GM19468 (cell line): ENCODE results near the gene CCDC97.
"Not testable (repeated sequence)": the region's sequence is repeated elsewhere in the genome, so short reads cannot be mapped to it uniquely, and the experiment has no call there.

Source experiments
- ATAC-seq: cut with Tn5 transposase; IDR thresholded peaks from one replicate; pipeline ENCODE4 v1.9.1; 2021; ENCODE audit warnings: mild to moderate bottlenecking, moderate library complexity, moderate number of reproducible peaks; ENCODE audit not compliant: unreplicated experiment; ENCODE audit errors: extremely low read depth

CCDC97 gene

DNA sequence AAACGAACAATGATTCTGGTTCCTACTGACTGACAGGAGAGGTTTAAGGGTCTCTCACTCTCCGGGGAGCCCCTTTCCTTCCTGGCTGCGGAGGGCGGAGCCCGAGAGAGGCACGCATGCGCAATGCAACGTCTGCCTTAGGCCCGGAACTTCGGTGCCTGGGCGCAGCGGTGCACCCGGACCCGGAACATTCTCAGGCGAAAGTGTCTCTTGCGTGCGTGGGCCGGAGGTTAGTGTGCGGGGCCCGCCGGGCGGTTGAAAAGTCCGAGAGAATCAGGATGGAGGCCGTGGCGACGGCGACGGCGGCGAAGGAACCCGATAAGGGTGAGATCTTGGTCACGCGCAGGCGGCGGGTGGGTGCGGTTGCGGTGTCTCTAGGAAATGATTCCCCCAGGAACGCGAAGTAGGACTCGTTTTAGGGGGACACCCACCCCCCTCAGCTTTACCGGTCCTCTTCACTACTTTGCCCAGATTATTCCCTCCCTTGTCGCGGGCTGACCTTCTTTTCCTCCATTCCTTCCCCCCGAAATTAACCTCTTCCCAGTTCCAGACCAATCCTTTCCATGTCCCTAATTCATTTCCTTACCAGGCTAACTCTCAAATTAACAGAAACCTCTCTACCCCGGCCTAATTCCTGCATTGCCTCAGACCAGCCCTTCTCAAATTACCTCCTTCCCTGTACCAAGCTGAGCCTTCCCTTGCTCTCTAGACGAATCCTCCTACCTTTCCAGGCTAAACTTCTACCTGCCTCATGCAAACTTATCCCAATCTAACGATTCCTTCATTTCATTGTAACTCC lies at the start of gene CCDC97:
TSS of gene CCDC97 (plus strand) at position 140 of the 799 bp plus-strand sequence. CDS start at position 279, 139 bp downstream.
- ATAC-seq = peak; percentile 45

DNA sequence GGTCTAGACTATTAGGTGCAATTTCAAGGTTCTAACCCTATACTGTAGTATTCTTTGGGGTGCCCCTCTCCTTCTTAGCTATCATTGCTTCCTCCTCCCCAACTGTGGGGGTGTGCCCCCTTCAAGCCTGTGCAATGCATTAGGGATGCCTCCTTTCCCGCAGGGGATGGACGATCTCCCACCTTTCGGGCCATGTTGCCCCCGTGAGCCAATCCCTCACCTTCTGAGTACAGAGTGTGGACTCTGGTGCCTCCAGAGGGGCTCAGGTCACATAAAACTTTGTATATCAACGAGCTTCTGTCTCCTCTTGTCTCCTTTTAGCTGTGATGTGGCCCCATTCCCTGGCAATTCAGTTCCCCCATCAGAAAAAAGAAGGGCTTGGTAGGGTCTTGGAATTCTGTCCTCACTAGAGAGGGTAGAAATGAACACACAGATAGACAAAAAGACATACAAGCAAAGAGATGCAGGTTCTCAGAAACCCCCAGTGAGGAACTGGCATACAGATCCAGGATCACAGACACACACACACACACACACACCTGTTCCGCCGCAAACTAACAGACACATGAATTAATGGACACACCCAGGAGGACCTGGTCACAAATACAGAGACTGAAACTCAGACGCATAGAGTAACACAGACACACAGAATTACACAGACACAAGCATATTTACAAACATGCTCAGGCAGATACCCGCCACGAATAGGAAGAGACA lies 48.3 kb upstream of the CCDC97 start:
- ATAC-seq = no peak

DNA sequence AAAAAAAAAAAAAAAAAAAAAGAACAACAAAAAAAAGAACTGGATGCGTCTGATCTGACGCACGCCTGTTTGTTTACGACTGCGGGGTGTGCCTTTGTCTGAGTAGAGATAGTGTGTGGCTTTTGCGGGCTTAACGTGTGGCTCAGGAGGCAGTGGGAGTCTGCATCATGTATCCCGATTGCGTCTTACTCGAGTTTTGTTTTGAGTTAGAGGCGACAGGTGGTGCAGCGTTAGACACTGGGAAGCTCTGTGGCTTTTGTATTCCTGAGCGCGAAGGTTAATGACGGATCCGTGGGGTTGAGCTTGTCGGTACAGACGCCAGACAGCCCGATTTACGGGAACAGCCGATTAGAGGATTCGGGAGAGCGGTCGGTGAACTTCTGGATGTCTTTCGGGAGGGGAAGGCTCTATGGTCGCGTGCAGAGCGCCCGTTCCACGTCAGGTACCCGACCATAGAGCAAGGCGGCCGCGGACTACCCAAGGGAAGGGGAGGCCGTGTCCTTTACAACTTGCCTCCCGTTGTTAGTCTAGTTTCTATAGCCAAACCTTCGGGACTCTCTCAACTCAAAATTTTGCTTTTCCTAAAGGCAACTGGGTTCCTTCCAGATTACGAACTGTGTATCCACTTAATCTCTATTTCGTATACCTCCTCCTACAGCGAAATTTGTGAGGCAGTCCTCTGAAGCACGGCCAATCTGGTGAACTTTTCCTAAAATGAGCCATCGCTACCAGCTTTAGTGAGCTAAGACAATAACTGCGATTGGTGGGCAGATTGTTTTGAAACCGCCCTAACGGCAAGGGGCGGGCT lies 46.7 kb upstream of the CCDC97 start:
- ATAC-seq = no peak

DNA sequence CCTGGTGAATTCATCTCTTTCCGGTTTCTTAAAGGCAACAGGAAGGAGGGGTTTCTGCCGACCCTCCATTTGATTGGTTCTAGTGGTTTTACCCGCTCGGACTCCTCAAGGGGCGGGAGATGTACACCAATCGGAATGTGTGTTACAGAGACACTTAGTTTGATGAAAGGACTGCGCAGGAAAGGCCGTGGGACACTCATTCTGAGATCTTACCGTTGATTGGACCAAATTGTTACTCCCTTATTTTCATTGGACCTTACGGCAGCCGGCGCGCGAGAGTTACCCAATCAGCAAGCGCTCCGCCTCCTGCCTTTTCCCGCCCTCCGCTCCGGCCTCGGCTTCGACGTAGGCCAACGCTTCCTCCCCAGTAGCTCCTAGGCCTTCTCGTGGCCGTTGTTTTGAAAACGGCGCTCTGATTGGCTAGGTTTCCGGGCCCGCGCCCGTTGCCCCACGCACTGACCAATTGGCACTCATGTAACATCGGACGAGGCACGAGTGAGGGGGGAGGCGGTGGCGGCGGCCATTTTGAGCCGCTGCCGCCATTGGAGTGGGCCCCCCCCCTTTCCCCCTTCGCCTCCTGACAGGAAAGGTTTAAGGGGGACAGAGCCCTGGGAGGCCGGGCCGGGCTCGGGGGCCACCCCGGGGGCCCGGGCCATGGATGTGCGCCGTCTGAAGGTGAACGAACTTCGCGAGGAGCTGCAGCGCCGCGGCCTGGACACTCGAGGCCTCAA lies 46.0 kb upstream of the CCDC97 start, which contains the start of gene HNRNPUL1:
TSS of gene HNRNPUL1 (plus strand) at position 523 of the 731 bp plus-strand sequence. CDS start at position 655, 132 bp downstream.
- ATAC-seq = peak; percentile 64

DNA sequence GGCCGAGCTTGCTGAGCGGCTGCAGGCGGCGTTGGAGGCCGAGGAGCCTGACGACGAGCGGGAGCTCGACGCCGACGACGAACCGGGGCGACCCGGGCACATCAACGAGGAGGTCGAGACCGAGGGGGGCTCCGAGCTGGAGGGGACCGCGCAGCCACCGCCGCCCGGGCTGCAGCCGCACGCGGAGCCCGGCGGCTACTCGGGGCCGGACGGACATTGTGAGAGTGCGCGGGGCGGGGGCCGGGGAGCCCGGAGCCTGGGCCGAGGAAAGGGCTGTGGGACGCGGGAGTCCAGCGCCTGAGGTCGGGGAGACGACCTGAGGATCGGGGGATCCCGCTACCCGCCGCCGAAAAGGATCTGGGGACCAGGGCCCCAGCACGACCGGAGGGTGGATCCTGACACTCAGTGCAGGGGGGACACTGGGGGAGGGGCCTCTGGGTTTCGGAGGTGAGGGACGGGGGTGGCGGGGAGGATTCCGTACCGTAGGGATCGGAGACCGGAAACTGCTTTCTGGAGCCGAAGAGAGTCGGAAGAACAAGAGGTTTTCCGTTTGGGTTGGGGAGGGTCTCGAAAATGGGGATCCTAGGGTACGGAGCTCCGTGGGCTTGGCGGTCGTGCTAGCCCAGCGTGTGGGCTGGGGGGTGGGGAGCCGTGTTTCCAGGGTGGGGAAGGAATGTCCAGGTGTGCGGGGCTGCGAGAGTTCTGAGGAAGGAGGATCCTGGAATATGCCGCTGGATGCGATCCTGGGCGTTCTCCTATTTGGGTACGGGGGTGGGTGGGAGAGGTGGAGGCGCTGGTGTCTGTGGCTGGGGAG lies 45.2 kb upstream of the CCDC97 start:
- ATAC-seq = no peak

DNA sequence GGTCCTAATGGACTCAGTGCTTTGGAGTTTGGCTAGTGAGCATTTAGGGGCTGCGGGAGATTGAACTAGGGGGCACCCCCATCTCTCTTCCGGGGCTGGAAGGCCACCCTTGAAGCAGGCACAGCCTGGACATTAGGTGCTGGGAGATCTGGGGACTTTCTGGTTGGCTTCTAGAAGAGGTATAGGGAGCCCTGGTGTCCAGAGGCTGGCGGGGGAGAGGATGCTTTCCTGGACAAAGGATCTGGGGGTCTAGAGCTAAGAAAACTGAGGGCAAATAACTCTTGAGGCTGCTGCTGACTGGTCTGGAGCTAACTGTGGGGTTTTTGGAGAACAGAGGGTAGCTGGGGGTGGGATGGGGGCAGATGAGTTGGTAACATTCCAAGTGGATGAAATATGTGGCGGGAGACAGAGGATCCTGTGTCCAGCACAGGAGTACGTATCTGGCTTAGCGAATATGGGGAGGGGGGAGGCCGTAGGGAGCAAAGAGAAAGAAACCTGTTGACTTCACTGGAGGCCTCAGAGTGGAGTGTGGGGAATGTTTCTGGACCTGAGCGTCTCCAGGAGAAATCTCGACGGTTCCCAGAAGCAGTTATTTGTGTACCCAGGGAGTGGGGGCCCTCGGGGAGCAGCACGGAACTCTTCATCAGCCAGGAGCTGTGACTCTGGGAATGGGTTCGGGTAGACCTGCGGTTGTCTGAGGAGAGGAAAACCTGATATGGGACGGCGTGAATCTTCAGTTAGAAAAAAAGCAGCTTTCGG lies 44.4 kb upstream of the CCDC97 start:
- ATAC-seq = no peak

DNA sequence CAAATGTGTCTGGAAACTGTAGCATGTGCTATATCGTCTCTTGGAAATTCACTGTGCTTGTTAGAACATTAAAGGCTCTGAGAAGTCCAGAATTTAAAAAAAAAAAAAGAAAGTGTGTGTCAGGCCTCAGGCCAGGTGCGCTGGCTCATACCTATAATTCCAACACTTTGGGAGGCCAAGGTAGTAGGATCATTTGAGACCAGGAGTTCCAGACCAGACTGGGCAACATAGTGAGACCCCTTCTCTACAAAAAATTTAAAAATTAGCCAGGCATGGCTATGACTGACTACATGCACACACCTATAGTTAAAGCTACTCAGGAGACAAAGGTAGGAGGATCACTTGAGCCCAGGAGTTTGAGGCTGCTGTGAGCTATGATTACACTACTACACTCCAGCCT lies 40.9 kb upstream of the CCDC97 start:
- ATAC-seq = no peak

DNA sequence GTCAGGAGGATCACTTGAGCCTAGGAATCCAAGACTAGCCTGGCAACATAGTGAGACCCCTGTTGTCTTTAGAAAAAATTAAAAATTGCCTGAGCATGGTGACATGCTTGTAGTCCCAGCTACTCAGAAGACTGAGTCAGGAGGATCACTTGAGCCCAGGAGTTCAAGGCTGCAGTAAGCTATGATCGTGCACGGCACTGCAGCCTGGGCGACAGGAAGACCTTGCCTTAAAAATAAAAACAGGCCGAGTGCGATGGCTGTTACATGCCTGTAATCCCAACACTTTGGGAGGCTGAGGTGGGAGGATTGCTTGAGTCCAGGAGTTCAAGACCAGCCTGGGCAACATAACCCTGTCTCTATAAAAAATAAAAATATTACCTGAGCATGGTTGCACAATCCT lies 40.4 kb upstream of the CCDC97 start:
- no peak for ATAC-seq

DNA sequence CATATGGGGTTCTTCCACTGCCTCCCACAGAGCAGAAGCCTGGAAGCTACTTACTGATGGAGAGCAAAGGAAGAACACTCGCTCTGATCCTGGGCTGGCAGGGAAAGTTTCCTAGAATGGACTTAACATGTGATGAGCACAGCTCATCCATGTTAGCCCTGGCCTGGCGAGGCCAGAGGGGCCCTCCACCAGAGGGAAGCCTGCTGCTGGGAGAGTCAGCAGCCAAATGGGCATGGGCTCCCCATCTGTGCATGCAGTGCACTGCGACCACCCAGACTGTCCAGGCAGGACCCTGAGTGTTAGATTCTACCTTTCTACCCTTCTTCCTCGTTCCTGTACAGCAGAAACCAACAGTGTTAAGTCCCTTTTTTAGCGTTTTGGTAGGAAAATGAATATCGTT lies 36.9 kb upstream of the CCDC97 start:
- ATAC-seq = no peak

DNA sequence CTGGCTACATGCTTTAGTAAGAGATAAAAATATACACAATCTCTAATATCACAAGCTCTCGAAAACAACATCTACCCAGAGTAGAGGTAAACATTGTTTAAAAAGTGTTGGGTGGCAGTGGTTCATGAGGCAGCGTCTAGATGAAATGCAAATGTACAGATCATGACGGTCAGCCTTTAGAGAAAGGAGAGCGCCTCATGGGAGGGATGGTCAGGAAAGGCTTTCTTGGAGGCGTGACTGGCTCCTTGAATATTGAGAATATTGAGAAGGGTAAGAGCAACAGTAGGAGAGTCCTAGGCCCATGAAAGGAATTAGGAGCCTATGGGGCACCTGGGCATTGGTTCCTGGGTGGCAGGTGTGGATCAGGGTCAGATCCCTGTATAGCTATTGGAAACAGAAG lies 35.2 kb upstream of the CCDC97 start:
- ATAC-seq = no peak

DNA sequence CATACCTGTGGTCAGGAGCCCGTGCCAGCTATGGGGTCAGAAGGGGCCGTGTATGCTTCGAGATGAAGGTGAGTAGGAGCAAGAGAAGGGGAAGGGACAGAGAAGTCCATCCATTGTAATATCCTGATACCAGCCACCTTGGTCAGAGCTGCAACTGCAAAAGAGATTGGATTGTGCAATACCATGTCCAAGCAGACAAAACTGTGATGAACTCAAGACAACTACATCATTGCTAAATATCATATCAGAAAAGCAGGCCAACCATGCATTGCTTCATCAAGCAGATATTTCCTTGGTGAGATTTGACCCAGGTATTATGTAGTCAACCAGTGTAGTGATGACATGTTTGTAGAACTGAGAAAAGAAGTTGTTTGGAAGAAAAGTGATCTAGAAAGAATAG lies 33.7 kb upstream of the CCDC97 start:
- ATAC-seq = no peak

DNA sequence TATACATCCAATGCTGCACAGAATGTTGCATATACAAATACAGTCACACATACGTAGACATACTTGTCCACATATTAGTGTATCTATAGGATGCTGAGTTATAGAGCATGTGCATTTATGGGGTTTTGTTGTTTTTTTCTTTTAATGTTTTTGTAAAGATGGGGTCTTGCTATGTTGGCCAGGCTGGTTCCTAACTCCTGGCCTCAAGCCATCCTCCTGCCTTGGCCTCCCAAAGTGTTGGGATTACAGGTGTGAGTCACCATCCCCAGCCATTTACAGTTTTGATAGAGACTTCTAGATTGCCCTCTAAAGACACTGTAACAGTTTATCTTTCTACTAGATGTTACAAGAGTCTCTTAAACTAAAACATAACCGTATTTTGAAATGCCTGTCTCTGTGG lies 31.5 kb upstream of the CCDC97 start:
- no peak for ATAC-seq

DNA sequence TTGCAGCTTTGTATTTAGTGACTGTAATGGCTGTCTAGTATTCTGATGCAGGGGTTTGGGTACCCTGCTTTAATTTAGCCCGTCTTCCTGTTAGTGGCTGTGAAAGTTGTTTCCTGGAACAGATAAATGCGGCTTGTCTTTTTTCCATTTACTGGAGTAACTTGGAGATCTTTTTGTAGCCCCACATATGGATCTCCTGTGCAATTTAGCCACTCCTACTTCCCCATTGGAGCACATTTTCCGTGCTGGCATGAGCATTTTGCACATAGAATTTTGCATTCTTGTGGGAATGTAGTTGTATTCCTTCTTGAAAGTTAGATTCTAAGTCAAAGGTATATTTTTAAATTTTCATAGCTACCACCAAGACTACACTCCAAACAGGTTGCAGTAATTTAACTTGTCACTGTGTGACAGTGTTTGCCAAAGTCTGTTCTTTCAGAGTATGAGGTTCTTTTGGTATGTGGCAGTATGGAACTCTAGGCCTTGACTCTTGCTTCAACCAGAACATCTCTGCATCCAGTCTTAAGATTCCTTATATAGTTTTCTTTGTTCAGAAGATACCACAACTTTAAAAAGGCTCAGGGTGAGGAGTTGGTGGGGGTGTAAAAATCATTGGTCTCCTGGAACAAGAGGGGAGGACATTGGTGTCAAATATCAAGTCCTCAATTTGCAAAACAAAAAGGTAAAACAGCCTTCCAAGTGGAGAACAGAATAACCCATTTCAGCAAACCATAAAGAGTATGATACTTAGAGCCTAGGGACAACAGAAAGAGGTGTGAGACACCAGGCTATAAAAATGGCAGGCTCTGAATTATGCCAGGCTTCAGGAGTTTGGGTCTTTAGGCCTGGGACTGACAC lies 21.1 kb upstream of the CCDC97 start:
- ATAC-seq = no peak

DNA sequence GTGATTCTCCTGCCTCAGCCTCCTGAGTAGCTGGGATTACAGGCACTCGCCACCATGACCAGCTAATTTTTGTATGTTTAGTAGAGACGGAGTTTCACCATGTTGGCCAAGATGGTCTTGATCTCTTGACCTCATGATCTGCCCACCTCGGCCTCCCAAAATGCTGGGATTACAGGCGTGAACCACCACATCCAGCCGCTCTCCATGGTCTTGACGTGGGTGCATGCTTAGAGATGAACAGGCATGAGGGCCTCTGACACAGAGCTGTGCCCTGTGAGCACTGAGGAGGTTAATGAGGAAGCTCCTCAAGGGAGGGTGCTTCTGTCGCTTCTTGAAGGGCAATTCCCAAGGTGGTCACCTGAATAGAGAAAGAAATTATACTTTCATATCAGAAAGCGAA lies 20.2 kb upstream of the CCDC97 start:
- ATAC-seq = not testable (repeated sequence)

DNA sequence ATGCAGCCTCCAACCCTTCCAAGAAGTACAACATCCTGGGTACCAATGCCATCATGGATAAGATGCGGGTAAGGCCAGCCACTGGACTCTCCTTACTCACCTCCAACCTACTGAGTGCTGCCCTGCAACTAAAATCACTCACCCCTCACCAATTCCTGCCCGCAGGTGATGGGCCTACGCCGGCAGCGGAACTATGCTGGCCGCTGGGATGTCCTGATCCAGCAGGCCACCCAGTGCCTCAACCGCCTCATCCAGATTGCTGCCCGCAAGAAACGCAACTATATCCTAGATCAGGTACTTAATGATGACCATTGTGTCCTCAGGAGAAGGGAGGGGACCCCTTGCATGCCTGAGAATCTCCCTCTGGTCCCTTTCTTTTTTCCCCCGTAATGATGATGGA lies 15.6 kb upstream of the CCDC97 start:
- no peak for ATAC-seq

DNA sequence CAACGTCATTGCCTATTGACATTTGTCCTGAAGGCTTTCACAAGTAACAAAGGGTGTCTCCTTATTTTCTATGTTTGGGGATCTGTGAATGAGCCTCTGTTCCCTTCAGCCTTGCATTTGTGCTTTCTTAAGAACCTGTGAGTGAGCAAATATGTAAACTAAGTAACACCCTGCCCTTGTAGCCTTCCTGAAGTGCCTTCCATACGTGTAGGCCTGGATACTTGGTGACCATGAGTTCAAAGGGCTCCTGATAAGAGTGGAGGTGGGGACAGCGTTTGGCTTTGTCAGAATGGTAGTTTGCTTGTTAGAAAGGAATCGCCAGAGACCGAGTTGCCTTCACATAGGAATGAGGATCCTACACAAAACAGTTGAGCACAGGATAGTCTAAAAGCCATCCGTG lies 14.5 kb upstream of the CCDC97 start:
- ATAC-seq = no peak

DNA sequence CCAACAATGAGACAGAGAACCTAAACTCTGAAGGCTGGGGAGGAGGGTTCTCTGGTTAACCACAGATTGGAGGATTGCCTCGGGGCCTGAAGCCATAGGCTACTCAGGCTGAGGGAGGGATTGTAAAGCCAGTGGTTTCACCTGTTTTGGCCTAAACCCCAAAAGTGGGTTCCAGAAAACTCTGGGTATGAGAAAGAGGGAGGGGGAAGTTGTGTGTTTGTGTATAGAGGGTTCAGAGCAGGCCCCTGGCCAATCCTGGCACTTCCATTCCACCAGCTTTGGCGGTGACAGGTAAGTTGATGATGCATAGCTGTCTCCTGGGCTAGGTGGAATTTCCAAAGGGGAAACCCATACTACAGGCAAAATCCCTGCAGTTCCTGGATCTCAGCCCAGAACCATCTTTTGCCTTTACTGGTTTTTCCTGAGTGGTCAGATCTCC lies 13.5 kb upstream of the CCDC97 start:
- ATAC-seq = no peak
